Esophagus squamous epithelium (tissue), 5 donors: Measurements from ENCODE around the gene ERC2. TPM values are rescaled to one million over a fixed set of nuclear protein-coding genes. Genes with fewer than 3 reads are reported as not detected.

Experiments used
- DNase-seq: peaks from one replicate; lab custom pipeline; 2025; lab: John Stamatoyannopoulos, UW
- H3K27ac ChIP-seq, 4 donors: fragments of 200-600 bp; sonication (generic); one replicate each; pipeline ENCODE4 v1.5.1; 2016 to 2019; ENCODE audit warnings: mild to moderate bottlenecking in 1 of 4
- H3K27me3 ChIP-seq, 4 donors: fragments of 200-600 bp; sonication (generic); 1 replicate in 3 of 4; 2 replicates in 1 of 4; pipeline versions ENCODE4 v1.5.1 to v1.6.0; 2017 to 2021; ENCODE audit warnings: antibody characterized with exemption in 1 of 4
- H3K36me3 ChIP-seq, 3 donors: fragments of 200-600 bp; sonication (generic); one replicate each; pipeline ENCODE4 v1.5.1; 2016 to 2019
- H3K4me1 ChIP-seq, 3 donors: fragments of 200-600 bp; sonication (generic); one replicate each; pipeline ENCODE4 v1.5.1; 2017 to 2019
- H3K4me3 ChIP-seq, 4 donors: fragments of 200-600 bp; sonication (generic); 1 replicate in 3 of 4; 2 replicates in 1 of 4; pipeline ENCODE4 v1.5.1; 2016 to 2019; ENCODE audit warnings: mild to moderate bottlenecking in 2 of 4, moderate library complexity in 1 of 4
- H3K9me3 ChIP-seq, 3 donors: fragments of 200-600 bp; sonication (generic); one replicate each; pipeline ENCODE4 v1.5.1; 2016 to 2019
- POLR2A ChIP-seq, 4 donors: fragments of 450-650 bp; IDR thresholded peaks; one replicate each; pipeline ENCODE4 v1.6.1; 2017; ENCODE audit warnings: antibody characterized with exemption in 4 of 4, mild to moderate bottlenecking in 4 of 4, moderate library complexity in 3 of 4
- WGBS, 2 donors: methylation state at CpG; one replicate each; pipeline ENCODE4 v1.1.5; 2018; 5-methylcytosine and 5-hydroxymethylcytosine counted together
- intact Hi-C: fragments of 100-400 bp; cut with DNase I; formaldehyde crosslinking; loops from one replicate; pipeline ENCODE4 v1.15.0; 2022
- total RNA-seq, 4 donors: library from RNA; depleted of rRNA; stranded (reverse); fragments of >200 nt; gene quantifications; one replicate each; pipeline ENCODE4 v1.1.0, GENCODE V29; 2016
- TF ChIP-seq, protein P1 (sequence below), 6 experiments: fragments of 450-650 bp in 4 of 6; fragments of 200-600 bp in 2 of 6; sonication (generic) in 2 of 6; IDR thresholded peaks; one replicate each; pipeline ENCODE4 v1.5.1; 2016 to 2019; ENCODE audit warnings: antibody characterized with exemption in 6 of 6, mild to moderate bottlenecking in 4 of 6, moderate library complexity in 4 of 6
- donor health status: DM: yes; HTN: yes; CAD: no.

Gene ERC2
- total RNA-seq, 4 donors from 2014 or later: 0.12 to 1.9 (median 0.86) TPM

DNA sequence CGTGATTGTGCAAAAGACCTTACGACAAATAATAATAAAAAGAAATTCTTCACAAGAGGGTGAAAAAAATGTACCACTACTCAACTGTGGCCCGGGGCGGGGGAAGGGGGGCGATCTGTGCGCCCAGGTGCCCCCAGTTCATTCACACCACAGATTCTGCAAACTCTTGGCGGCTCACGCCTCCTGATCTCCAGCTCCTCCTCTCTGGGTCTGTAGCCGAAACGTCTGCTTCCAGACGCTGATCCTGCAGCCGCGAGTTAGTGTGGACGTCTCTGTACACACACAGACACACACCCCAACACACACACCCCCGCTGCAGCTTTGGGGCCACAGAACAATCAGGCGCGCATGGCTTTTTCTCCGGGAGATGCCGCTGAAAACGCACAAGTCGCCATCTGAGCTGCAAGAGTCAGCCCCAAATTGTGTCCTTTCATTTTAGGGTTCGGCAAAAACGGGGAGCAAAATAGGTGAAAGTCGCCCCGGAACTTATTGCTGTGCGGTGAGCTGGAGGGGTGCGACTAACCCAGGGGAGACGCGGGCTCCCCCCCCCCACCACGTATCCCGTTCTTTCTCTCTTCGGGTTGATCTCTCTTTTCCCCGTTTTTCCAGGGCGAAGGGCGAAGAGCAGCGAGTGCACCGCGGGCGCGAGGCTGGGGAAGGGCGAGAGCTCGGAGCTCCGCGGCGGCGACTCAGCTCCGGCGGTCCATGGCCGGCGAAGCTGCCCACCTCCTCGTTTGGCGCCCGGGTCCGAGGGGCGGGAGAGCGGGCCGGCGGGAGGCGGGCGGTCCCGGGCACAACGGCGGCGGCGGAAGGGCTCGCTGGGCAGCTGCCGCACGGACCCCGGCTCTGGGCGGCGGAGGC is 980.7 kb downstream of the ERC2 start:
- 1 to 2% methylated on average over 20 to 22 of the region's 71 CpGs for WGBS, 2 donors
- no peak for TF ChIP-seq POLR2A (IDR thresholded peaks at IDR 0.05)
- TF ChIP-seq, protein P1, sequence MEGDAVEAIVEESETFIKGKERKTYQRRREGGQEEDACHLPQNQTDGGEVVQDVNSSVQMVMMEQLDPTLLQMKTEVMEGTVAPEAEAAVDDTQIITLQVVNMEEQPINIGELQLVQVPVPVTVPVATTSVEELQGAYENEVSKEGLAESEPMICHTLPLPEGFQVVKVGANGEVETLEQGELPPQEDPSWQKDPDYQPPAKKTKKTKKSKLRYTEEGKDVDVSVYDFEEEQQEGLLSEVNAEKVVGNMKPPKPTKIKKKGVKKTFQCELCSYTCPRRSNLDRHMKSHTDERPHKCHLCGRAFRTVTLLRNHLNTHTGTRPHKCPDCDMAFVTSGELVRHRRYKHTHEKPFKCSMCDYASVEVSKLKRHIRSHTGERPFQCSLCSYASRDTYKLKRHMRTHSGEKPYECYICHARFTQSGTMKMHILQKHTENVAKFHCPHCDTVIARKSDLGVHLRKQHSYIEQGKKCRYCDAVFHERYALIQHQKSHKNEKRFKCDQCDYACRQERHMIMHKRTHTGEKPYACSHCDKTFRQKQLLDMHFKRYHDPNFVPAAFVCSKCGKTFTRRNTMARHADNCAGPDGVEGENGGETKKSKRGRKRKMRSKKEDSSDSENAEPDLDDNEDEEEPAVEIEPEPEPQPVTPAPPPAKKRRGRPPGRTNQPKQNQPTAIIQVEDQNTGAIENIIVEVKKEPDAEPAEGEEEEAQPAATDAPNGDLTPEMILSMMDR (IDR thresholded peaks at IDR 0.05): no peak
- H3K27me3 ChIP-seq: peaks cover 0 to 68% (median 0%) of the 10 kb centered on the region in 4 donors
- no peak for DNase-seq
- intact Hi-C loops: loop anchor here (10.0 kb wide), 1 partner anchor 417 kb away; no protein-coding TSS in a partner anchor
- H3K36me3 ChIP-seq: no peaks in the 10 kb centered on the region
- H3K4me3 ChIP-seq: peak overlapping the region; percentile 69 to 89 (median 80)
- peak overlapping the region; percentile 85 to 93 (median 90) for H3K27ac ChIP-seq
- no peaks in the 10 kb centered on the region for H3K9me3 ChIP-seq
- H3K4me1 ChIP-seq: peaks cover 25 to 83% (median 25%) of the 10 kb centered on the region in 3 donors

DNA sequence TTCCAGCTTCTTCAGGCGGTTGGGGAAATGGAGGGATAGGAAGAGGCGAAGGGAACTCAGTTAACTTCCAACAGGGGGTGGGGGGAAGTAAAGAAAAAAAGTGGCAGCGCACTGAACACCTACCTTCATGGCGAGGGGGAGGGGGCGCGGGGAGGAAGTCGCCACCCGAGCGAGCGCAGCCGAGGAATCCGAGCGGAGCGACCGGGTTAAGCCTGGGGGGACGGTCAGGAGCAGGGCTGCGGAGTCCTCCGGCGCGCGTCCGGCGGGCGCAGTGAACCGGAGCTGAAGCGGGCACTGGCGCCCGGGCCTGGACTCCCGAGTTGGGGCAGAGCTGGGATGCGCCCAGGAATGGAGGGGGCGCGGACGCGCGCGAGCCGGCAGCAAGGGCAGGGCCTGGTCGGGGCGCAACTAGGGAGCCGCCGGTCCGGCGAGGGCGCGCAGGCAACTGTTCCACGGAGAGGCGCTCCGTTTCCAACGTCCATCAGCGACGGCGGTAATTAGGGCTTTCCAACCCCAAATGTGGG is 981.3 kb downstream of the ERC2 start, which contains the start of gene WNT5A:
Gene WNT5A (minus strand): TSS at position 450 of the 524 bp plus-strand sequence. CDS start 321 bp downstream, at position 129.
- TF ChIP-seq POLR2A (IDR thresholded peaks at IDR 0.05): no peak
- TF ChIP-seq, protein P1 (IDR thresholded peaks at IDR 0.05): no peak
- no peaks in the 10 kb centered on the region for H3K9me3 ChIP-seq
- peak within 1 kb of the TSS; percentile 69 to 89 (median 80) for H3K4me3 ChIP-seq
- WGBS, 2 donors: 1% methylated on average over 29 to 34 of the region's 52 CpGs
- no peak for DNase-seq
- H3K4me1 ChIP-seq: peaks cover 25 to 89% (median 32%) of the 10 kb centered on the region in 3 donors
- H3K27ac ChIP-seq: peak within 1 kb of the TSS; percentile 85 to 93 (median 90)
- intact Hi-C loops: loop anchor here (10.0 kb wide), 1 partner anchor 418 kb away; no protein-coding TSS in a partner anchor
- no peaks in the 10 kb centered on the region for H3K36me3 ChIP-seq
- peaks cover 0 to 75% (median 0%) of the 10 kb centered on the region in 4 donors for H3K27me3 ChIP-seq

DNA sequence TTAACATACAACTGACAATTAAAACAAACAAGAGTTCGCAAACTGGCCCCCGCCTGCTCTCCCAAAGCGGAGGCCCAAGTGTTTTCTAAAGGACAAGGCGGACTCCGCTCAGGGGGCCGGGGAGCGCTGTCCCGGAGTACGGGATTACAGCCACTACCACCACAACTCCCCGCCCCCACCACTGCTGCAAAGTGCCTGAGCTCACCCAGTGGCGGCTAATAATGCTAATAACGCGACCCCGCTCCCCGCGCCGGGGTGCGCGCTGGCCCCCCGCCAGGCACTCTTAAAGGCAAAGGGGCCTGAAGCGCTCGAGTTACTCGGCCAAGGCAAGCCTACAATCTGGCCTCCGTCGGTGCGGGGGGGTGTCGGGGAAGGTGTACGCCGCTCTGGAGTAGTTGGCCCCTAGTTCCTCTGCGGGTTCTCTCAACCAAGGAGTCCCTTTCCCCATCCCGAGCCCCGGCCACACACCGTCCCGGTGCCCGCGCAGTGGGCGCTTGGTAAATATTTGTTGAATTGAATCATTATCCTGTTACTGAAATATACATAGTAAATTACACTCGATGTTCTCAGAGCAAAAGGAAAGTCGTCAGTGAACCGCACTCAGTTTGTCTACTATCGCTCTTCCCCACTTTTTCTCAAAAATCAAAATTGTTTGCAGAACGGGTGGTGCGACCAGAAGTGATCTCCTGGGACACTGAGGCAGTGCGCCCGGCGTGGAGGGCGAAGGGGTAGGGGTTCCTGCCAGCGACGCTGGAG is 982.0 kb downstream of the ERC2 start:
- Histone ChIP-seq H3K36me3 (no peaks in the 10 kb centered on the region), H3K27me3 (peaks cover 0 to 81% (median 0%) of the 10 kb centered on the region in 4 donors), H3K4me1 (peaks cover 21 to 89% (median 32%) of the 10 kb centered on the region in 3 donors), H3K9me3 (no peaks in the 10 kb centered on the region), H3K27ac (peak overlapping the region; percentile 85 to 93 (median 90)), H3K4me3 (peak overlapping the region; percentile 69 to 89 (median 80))
- WGBS, 2 donors: 1% methylated on average over 17 to 27 of the region's 49 CpGs
- DNase-seq: no peak
- TF ChIP-seq, protein P1 (IDR thresholded peaks at IDR 0.05): no peak
- no peak for TF ChIP-seq POLR2A (IDR thresholded peaks at IDR 0.05)
- intact Hi-C loops: loop anchor here (10.0 kb wide), 1 partner anchor 419 kb away; no protein-coding TSS in a partner anchor

DNA sequence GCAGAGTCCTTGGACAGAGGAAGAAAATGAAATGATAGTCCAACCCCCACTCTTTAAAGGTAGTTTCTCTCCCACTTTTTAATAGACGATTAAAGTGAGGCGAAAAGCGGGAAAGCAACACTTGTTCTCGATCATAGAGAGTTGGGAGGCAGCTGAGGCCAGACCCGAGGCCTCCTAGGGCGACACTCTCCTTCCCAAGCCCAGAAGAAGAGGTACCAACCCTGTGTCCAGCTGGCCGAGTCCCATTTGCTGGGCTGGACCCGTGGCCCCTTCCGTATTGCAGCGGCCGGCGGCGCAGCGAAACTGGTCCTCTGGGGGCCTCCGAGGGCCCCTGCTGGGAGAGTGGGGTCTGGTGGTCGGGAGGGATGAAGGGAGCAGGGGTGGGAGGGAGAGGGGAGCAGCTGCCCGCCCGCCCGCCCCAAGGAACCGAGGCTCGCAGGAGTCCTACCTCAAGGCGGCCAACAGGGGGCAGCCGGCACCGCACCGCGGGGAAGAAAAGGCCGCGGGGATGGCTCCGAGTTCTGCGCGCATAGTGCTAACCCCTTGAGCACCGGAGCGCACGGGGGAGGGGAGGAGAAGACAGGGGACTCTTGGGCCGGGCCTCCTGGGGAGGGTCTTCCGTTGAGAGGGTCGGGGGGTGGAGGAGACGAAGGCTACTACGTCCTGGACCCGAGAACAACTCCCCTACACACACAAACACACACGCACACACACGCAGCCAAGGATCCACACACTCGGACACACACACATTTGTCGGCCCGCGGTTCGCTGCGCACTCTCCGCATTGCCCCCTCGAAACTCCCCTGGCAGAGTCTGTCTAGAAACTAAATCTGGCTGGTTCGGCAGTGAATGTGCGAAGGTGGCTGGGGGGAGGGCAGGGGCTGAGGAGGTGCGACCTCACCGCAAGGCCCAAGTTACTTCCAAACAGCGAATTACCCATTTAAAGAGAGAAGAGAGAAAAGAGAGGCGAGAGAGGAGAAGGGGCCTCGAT is 983.2 kb downstream of the ERC2 start:
- H3K27me3 ChIP-seq: peaks cover 0 to 92% (median 0%) of the 10 kb centered on the region in 4 donors
- H3K27ac ChIP-seq: peak overlapping the region; percentile 59 to 93 (median 90)
- no peak for DNase-seq
- no peaks in the 10 kb centered on the region for H3K9me3 ChIP-seq
- H3K4me1 ChIP-seq: peaks cover 20 to 89% (median 27%) of the 10 kb centered on the region in 3 donors
- H3K36me3 ChIP-seq: no peaks in the 10 kb centered on the region
- peak overlapping the region; percentile 69 to 89 (median 80) for H3K4me3 ChIP-seq
- intact Hi-C loops: loop anchor here (5.0 to 10.0 kb wide), 2 partner anchors 237 to 420 kb away; no protein-coding TSS in a partner anchor
- WGBS, 2 donors: 5% methylated on average over 21 to 24 of the region's 57 CpGs
- no peak for TF ChIP-seq POLR2A (IDR thresholded peaks at IDR 0.05)
- TF ChIP-seq, protein P1 (IDR thresholded peaks at IDR 0.05): peak; percentile 40 to 88 (median 46)
